ENCODE results near the gene LEP.

GRCh38 chr7:128231677-128232076 lies 9.4 kb upstream of the LEP start:
- TF ChIP-seq POLR2AphosphoS5 (IDR thresholded peaks at IDR 0.05; ENCODE audit: borderline replicate concordance, low read depth, low read length) (no peak), EZH2 (IDR thresholded peaks at IDR 0.05) (no peak)

All from SK-N-MC (cell line).